K562 treated with DMSO at 1 percent for 48 hours (cell line): ENCODE data around the gene CD248. TPM values are rescaled to one million over a fixed set of nuclear protein-coding genes. Genes with fewer than 3 reads are reported as not detected.

Source experiments
- total RNA-seq: library from RNA; unstranded; fragments of 300-600 nt; gene quantifications from 2 replicates; pipeline ENCODE4 v1.2.3, GENCODE V29; 2022; ENCODE audit warnings: low replicate concordance; ENCODE audit errors: extremely low read depth

The CD248 gene, protein sequence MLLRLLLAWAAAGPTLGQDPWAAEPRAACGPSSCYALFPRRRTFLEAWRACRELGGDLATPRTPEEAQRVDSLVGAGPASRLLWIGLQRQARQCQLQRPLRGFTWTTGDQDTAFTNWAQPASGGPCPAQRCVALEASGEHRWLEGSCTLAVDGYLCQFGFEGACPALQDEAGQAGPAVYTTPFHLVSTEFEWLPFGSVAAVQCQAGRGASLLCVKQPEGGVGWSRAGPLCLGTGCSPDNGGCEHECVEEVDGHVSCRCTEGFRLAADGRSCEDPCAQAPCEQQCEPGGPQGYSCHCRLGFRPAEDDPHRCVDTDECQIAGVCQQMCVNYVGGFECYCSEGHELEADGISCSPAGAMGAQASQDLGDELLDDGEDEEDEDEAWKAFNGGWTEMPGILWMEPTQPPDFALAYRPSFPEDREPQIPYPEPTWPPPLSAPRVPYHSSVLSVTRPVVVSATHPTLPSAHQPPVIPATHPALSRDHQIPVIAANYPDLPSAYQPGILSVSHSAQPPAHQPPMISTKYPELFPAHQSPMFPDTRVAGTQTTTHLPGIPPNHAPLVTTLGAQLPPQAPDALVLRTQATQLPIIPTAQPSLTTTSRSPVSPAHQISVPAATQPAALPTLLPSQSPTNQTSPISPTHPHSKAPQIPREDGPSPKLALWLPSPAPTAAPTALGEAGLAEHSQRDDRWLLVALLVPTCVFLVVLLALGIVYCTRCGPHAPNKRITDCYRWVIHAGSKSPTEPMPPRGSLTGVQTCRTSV
- total RNA-seq: not detected in 2 replicates

DNA sequence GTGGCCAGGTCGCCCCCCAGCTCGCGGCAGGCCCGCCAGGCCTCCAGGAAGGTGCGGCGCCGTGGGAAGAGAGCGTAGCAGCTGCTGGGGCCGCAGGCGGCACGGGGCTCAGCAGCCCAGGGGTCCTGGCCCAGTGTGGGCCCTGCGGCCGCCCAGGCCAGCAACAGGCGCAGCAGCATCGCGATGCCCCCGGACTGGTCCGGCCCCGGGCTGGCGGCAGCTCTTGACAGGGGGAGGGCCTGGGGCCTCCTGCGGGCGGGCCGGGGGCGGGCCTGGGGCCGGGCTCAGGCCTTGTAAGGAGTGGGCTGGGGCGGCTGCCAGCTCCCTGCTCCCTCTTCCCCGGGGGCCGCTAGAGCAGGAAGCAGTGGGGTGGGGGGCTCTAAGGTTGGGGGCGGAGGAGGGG is at the start of gene CD248:
TSS of gene CD248 (minus strand) at position 196 of the 403 bp plus-strand sequence. CDS start at position 179, 17 bp downstream.

DNA sequence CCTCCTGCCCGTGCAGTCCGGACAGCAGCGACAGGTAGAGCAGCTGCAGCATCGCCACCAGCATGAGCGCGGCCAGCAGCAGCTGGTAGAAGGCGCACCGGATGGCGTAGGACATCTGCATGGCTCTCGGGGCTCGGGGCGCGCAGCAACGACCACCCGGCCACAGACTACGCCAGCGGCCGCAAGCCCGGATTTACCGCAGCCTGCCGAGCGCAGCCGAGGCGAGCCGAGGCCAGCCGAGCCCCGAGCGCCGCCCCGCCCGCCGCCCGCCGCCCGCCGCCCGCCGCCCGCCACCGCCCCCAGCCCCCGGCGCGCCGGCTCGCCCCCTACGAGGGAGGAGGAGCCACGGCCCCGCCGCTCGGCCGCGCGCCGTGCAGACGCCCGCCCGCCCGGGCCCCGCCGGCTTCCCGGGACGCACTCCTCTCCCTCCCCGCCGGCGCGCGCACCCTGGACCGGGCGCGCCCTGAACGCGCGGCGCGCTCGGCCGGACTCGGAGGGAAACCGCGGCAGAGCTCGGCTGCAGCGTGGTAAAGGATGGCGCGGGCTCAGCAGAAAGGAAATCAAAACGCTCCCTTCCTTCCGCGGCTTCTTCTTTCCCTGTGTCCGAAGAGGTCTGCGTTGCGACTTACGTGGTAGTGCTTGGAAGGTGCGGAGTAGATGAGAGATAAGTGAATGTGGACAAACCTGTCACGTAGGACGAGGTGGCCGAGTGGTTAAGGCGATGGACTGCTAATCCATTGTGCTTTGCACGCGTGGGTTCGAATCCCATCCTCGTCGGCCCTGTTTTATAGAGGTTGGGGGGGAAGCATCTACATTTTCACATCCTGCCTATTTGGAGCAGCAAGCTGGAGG is 30.8 kb upstream of the CD248 start, which contains the start of gene B4GAT1:
TSS of gene B4GAT1 (minus strand) at position 205 of the 852 bp plus-strand sequence. CDS start at position 121, 84 bp downstream.

DNA sequence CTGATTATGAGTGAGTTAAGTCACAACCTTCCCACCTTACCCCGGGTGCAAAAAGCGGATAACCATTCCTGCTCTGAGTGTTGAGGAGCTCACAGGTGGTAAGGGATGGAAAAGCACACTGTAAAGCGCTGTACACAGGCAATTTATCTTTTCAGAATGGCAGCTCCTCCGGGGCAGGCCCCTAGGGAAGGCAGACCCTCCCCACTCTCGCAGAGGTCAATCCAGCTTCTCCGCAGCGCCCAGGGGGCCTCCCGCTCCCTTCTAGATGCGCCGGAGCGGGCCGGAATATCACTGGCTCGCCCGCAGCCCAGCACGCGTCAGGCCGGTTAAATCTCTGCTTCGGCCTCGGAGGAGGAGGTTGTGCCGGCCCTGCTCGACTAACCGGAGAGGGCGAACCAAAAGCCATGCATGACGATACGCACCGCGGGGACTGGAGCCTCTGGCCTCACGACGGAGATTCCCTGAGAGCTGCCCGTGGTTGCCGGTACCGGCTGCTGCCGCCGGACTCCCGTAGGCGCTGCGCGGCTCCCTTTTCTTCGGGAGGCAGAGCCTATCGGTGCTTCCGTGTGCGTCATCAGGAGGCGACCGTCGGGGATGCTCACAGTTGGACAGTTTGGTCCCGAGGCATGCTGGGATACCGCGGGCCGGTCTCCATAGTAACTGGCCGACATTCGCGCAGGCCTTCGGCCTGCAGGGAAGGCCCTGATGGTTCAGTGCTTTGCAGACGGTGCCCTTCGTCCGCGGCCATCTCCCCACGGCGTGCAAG is 27.9 kb upstream of the CD248 start, which contains the start of gene BRMS1:
TSS of gene BRMS1 (minus strand) at position 555 of the 766 bp plus-strand sequence. CDS start 2,870 bp downstream, outside the sequence.

DNA sequence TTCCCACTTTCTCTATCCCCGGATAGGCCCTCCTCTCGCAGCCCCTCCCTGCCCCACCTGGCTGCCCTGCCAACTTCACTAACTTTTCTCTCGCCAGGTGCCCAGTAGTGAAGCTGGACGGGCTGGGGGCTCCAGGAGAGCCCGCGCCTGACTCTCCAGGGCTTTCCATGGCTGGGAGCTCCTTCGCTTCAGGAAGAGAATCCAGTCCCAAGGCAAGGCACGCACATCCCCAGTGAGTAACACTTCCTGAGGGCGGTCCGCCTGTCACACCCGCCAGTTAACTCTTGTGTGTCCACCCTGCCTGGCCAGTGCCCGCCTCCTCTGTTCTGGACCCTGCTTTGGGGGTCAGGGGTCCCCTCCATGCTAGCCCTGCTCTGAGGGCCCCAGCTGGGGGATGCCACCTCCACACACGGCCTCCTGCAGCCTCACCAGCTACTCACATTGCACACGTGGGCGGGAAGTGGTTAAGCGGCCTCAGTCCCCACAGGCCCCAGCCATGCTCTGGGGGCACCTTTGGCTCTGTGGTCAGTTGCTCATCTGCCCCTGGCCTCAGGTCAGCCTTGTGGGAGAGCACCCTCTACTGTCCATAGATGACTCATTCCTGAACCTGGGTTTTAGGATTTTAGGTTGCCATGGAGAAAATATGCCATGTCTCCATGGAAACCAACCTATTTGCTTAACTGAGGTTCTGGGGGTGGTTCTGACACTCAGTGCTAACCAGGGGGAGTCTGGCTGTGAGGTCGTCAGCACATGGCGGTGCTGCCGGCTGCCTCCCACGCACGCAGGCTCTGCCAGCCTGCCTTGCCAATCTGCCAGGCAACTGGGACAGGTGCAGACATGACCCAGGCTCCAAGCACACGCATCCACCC is 19.6 kb upstream of the CD248 start, which contains the start of gene RIN1:
TSS of gene RIN1 (minus strand) at position 201 of the 869 bp plus-strand sequence. CDS start at position 169, 32 bp downstream.

DNA sequence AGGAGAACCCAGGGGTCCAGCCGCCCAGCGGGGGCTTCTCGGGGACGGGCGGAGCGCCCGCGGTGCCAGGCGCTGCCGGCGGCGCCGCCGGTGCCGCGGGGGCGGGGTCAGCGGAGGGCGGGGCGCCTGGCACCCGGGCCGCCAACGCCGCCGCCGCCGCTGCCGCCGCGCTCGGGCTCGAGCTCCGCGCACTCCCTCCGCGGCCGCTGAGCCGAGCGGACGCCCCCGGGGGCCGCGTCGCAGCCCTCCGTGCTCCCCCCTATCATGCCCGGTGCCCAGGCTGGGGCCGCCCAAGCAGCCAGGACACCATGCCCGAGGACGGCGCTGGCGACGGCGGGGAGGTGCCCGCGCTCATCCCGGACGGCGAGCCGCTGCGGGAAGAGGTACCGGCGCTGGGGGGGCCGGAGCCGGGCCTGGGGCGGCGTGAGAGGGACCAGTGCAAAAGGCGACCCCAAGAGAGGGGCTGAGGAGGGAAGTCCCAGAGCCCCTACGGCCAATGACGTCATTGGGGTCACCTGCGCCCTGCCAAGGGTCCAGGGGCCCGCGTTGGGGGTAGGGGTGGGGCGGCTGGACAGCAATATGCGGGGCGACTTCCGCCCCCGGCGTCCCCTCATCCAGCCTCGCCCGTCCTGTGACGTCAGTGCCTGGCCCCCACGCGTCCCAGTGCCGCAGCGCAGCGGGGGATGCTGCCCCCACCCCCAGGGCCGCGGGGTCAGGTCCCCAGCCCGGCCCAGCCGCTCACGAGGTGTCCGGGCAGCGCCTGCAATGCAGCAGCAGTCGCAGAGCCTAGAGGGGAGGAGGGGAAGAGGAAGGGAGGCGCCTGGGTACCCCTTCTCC is 24.9 kb downstream of the CD248 start, which contains the start of gene TMEM151A:
TSS of gene TMEM151A (plus strand) at position 189 of the 837 bp plus-strand sequence. CDS start at position 309, 120 bp downstream.

DNA sequence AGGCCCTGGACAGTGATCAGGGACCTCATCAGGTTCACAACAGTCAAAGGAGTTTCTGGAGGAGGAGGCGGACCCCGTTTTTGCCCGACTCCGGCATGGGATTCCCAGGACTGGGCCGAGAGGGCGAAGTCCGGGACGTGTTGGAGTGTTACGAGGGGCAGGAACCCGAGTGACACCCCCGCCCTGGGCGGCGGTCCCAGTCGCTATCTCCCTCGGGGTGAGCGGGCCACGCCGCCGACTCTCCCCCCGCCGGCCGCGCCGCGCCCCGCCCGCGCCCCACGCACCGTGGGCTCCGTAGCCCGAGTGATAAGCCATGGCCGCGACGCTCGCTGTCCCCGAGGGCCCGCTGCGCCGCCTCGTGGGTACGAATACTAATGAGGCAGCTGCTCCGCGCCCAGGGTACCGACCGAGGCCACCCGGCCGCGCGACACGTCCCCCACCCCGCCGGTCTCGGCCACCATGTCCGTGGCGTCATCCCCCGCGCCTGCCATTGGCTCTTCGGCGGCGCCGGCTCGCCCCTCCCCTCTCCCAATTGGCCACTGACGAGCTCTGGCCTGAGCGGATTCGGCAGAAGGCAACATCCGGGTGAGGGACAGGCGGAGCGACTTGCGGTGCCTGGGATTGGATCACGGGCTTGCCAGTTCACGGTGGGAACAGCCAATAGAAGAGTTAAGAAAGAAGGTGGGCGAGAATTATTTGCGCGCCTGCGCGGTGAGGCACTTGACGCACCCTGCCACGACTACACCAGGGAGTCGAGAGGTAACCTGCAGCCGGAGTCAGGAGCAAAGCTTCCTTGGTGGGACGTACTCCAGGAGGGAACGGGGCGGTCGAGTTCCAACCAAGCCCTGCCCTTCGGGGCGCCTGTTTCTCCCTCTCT is 27.9 kb downstream of the CD248 start, which contains the start of gene YIF1A:
TSS of gene YIF1A (minus strand) at position 473 of the 877 bp plus-strand sequence. CDS start at position 315, 158 bp downstream.

DNA sequence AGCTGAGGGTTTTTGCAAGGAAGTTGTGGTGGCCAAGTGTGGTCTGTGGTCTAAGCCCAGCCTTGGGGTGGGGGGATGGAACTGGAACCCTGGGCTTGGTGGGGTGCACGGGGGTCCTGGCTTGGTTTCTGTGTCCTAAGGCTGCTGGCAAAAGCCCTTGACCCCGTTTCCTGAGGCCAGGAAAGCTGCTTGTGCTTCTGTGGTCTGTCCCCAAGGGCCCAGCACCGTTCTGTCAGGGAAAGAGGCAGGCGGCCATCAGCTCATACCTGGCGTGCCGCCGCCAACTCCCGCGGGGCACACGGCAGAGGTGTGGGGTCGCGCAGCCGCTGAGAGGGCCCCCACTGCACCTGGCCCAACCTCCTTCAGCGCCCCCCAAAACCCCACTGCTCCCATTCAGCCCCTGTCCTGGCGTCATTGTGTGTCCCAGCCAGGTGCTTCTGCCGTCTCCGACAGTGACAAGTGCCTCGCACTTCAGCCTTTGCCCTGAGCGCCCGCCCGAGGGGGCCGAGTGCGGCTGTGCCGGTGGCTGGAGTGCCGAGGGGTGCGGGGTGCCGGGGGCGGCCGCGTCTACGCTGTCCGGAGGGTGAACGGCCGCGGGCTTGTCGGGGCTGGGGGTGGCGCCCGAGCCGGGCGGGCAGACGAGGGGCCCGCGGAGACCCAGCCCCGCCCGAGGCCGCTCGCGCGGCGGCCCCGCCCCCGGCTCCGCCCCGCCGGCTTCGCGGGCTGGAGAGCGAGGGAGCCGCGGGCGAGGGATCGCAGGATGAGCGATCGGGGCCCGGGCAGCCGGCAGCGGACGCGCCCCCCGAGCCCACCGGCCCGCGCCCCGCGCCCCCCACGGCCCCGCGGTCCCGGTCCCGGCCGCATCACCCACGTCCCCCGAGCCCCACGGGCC is 39.1 kb downstream of the CD248 start, which contains the start of gene CNIH2:
TSS of gene CNIH2 (plus strand) at position 705 of the 892 bp plus-strand sequence. CDS start 282 bp downstream, outside the sequence.

DNA sequence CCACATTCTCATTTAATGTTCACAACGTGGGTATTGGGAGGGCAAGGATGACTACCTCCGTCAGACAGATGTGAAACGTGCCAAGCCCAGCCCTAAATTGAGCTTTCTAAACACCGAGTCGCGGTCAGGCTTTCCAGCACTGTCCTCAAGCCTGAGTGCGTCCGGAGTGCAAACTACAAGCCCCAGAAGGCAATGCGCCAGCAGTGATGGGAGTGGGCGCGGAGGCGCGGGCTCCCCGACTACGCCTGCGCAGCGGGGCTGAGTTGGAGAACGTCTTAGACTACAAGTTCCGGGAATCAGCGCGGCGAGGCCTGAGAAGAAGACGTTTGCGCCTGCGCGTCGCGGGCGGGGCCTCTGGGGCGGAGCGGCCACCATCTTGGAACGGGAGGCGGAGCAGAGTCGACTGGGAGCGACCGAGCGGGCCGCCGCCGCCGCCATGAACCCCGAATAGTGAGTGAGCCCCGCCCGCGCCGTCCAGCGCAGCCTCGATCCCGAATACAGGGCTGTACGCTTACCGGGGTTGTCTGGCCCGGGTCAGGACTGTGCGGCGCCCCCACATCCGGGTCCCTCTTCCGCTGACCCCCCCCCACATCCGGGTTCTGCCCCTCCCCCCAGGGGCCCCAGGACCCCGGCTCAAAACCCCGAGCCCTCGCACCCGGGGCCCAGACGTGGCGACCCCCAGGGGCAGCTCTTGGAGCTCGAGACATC is 48.4 kb downstream of the CD248 start, which contains the start of gene RAB1B:
TSS of gene RAB1B (plus strand) at position 396 of the 708 bp plus-strand sequence. CDS start at position 437, 41 bp downstream.

Other genes with a start within 250 kb of the CD248 start
- not detected in 2 replicates for gene PACS1, start 246.8 kb downstream of the CD248 start, total RNA-seq
- not detected in 2 replicates for gene KLC2, start 59.3 kb downstream of the CD248 start, total RNA-seq
- gene RAB1B, start 48.4 kb downstream of the CD248 start, total RNA-seq: 266 TPM in 1 of 2 replicates, not detected in the other
- not detected in 2 replicates for gene CNIH2, start 38.9 kb downstream of the CD248 start, total RNA-seq
- gene YIF1A, start 27.9 kb downstream of the CD248 start, total RNA-seq: not detected in 2 replicates
- not detected in 2 replicates for gene TMEM151A, start 25.1 kb downstream of the CD248 start, total RNA-seq
- gene RIN1, start 19.4 kb upstream of the CD248 start, total RNA-seq: not detected in 2 replicates
- gene BRMS1, start 28.1 kb upstream of the CD248 start, total RNA-seq: not detected in 2 replicates
- not detected in 2 replicates for gene B4GAT1, start 30.6 kb upstream of the CD248 start, total RNA-seq
- not detected in 2 replicates for gene SLC29A2, start 54.7 kb upstream of the CD248 start, total RNA-seq
- gene NPAS4, start 104.0 kb upstream of the CD248 start, total RNA-seq: not detected in 2 replicates
- gene MRPL11, start 121.8 kb upstream of the CD248 start, total RNA-seq: not detected in 2 replicates
- not detected in 2 replicates for gene PELI3, start 149.9 kb upstream of the CD248 start, total RNA-seq
- not detected in 2 replicates for gene DPP3, start 163.4 kb upstream of the CD248 start, total RNA-seq
- gene BBS1, start 193.6 kb upstream of the CD248 start, total RNA-seq: not detected in 2 replicates
- not detected in 2 replicates for gene ZDHHC24, start 229.0 kb upstream of the CD248 start, total RNA-seq
- gene ACTN3, start 229.9 kb upstream of the CD248 start, total RNA-seq: not detected in 2 replicates